ENCODE measurements around the gene RAC3.

The RAC3 gene

DNA sequence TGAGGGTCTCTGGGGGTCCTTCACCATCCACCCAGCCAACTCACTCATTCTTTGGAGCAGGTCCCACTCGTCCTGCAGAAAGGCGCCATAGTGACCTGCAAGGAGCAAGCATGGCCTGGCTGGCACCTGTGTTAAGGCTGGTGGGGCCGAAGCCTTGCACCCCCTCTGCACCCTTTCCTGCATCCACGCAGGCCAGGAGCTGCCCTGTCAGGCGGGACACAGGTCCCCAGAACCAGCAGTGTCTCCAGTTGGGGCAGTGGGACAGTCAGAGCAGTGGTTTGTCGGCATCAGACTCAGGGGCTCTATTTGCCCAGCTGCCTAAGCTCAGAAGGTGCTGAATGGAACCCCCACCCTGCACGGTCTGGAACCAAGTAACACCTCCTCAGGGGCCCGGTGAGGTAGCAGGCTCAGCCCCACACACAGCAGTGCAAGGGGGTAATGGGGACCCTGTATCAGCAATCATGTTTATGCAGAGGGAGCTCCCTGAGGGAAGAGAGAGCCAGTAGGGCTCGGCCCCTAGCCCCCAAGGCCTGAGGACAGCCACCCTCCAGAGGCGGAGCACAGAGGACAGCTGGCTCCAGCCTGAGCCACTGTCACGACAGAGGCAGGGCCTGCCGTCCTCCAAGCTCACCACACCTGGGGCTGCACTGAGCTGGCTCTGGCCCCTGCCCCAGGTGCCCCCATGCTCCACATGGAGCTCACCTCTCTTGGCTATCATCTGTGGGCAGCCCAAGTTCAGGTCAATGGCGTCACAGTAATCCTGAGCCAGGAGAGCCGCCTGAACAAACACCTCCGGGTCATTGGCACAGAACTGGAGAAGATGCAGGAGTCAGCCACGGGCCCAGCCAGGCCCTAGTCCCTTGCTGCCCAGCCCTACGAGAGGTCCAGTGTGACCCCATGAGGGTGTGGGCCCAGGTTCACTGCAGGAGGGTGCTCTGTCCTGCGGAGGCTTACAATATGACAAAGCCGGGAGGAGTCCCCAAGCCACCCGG lies 32.2 kb downstream of the RAC3 start:
- Histone ChIP-seq H3K9me3 (ENCODE audit: control insufficient read depth in 1 of 2, low read length in 2 of 2) (no peaks in the 10 kb centered on the region), H3K4me3 (ENCODE audit: low read depth in 1 of 2, low read length in 2 of 2) (peak overlapping the region in 1 of 2 donors; percentile 85), H3K27ac (ENCODE audit: low read depth, low read length) (no peak overlapping the region), H3K9ac (ENCODE audit: low read depth in 1 of 2, low read length in 2 of 2) (peak overlapping the region in 1 of 2 donors; percentile 69), H3K36me3 (ENCODE audit: control insufficient read depth in 1 of 2, insufficient read depth in 2 of 2, low read length in 2 of 2) (peaks cover 12 to 42% of the 10 kb centered on the region in 2 donors), H3K4me1 (ENCODE audit: control insufficient read depth in 1 of 2, insufficient read depth in 2 of 2, low read length in 2 of 2) (peaks cover 15 to 16% of the 10 kb centered on the region in 2 donors), H3K27me3 (ENCODE audit: control insufficient read depth in 1 of 2, insufficient read depth in 2 of 2, low read length in 2 of 2) (no peaks in the 10 kb centered on the region)

- Histone ChIP-seq H3K27ac (ENCODE audit: low read depth, low read length) (no peak overlapping the region), H3K4me3 (ENCODE audit: low read depth in 1 of 2, low read length in 2 of 2) (peak overlapping the region; percentile 81 to 85), H3K4me1 (ENCODE audit: control insufficient read depth in 1 of 2, insufficient read depth in 2 of 2, low read length in 2 of 2) (peaks cover 15 to 16% of the 10 kb centered on the region in 2 donors), H3K27me3 (ENCODE audit: control insufficient read depth in 1 of 2, insufficient read depth in 2 of 2, low read length in 2 of 2) (no peaks in the 10 kb centered on the region), H3K36me3 (ENCODE audit: control insufficient read depth in 1 of 2, insufficient read depth in 2 of 2, low read length in 2 of 2) (peaks cover 12 to 35% of the 10 kb centered on the region in 2 donors), H3K9me3 (ENCODE audit: control insufficient read depth in 1 of 2, low read length in 2 of 2) (no peaks in the 10 kb centered on the region), H3K9ac (ENCODE audit: low read depth in 1 of 2, low read length in 2 of 2) (peak overlapping the region; percentile 69 to 79)
Observed at GRCh38 chr17:82064433-82065192, 33.1 kb downstream of the RAC3 start.

DNA sequence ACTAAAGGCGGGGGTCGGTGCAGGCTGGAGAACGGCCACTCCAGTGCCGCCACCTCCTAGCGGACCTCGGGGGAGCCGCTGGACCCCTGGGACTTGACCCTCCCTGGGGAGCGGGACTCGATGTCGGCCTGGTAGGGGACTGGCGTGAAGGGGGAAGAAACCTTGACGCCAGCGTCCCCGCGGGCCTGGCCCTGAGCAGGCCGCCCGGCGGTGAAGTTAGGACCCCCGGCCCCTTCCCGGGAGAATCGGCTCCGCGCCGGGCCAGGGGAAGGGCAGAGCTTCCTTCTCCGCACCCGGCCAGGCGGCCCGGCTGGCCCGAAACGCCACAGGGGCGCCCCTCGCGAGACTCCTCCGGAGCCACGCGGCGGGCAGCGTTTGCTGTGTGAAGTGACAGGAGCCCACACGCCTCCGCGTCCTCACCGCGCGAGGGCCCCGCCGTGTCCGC lies 33.7 kb downstream of the RAC3 start:
- no peaks in the 10 kb centered on the region for H3K27me3 ChIP-seq (ENCODE audit: control insufficient read depth in 1 of 2, insufficient read depth in 2 of 2, low read length in 2 of 2)
- peaks cover 10 to 29% of the 10 kb centered on the region in 2 donors for H3K36me3 ChIP-seq (ENCODE audit: control insufficient read depth in 1 of 2, insufficient read depth in 2 of 2, low read length in 2 of 2)
- no peaks in the 10 kb centered on the region for H3K9me3 ChIP-seq (ENCODE audit: control insufficient read depth in 1 of 2, low read length in 2 of 2)
- peak overlapping the region; percentile 81 to 85 for H3K4me3 ChIP-seq (ENCODE audit: low read depth in 1 of 2, low read length in 2 of 2)
- no peak overlapping the region for H3K27ac ChIP-seq (ENCODE audit: low read depth, low read length)
- peaks cover 15 to 16% of the 10 kb centered on the region in 2 donors for H3K4me1 ChIP-seq (ENCODE audit: control insufficient read depth in 1 of 2, insufficient read depth in 2 of 2, low read length in 2 of 2)
- peak overlapping the region; percentile 69 to 79 for H3K9ac ChIP-seq (ENCODE audit: low read depth in 1 of 2, low read length in 2 of 2)

GRCh38 chr17:82065638-82066303 lies 34.3 kb downstream of the RAC3 start, which contains the start of gene DUS1L:
TSS of gene DUS1L (minus strand) at chr17:82065804. CDS start at chr17:82065059, 745 bp downstream.
- peak within 1 kb of the TSS; percentile 79 to 87 for H3K9ac ChIP-seq (ENCODE audit: low read depth in 1 of 2, low read length in 2 of 2)
- H3K27ac ChIP-seq (ENCODE audit: low read depth, low read length), result peak within 1 kb of the TSS; percentile 50
- peaks cover 15 to 16% of the 10 kb centered on the region in 2 donors for H3K4me1 ChIP-seq (ENCODE audit: control insufficient read depth in 1 of 2, insufficient read depth in 2 of 2, low read length in 2 of 2)
- peak within 1 kb of the TSS; percentile 81 to 85 for H3K4me3 ChIP-seq (ENCODE audit: low read depth in 1 of 2, low read length in 2 of 2)
- no peaks in the 10 kb centered on the region for H3K9me3 ChIP-seq (ENCODE audit: control insufficient read depth in 1 of 2, low read length in 2 of 2)
- no peaks in the 10 kb centered on the region for H3K27me3 ChIP-seq (ENCODE audit: control insufficient read depth in 1 of 2, insufficient read depth in 2 of 2, low read length in 2 of 2)
- peaks cover 8 to 23% of the 10 kb centered on the region in 2 donors for H3K36me3 ChIP-seq (ENCODE audit: control insufficient read depth in 1 of 2, insufficient read depth in 2 of 2, low read length in 2 of 2)

DNA sequence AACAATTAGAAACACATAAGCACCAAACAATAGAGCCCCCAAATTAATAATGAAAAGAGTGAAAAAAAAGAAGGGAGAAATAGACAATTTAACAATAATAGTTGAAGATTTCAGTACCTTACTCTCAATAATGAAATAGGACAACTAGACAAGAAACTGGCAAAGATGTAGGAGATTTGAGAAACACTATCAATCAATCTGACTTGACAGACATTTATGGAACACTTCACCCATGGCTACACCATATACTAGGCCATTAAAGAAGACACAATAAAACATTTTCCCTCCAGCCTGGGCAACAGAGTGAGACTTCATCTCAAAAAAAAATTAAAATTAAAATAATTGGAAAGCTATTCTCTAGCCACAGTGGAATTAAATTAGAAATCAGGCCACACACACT lies 39.1 kb downstream of the RAC3 start:
- Histone ChIP-seq H3K4me1 (ENCODE audit: control insufficient read depth in 1 of 2, insufficient read depth in 2 of 2, low read length in 2 of 2) (peaks cover 0 to 6% of the 10 kb centered on the region in 2 donors), H3K4me3 (ENCODE audit: low read depth in 1 of 2, low read length in 2 of 2) (no peak overlapping the region), H3K9me3 (ENCODE audit: control insufficient read depth in 1 of 2, low read length in 2 of 2) (no peaks in the 10 kb centered on the region), H3K36me3 (ENCODE audit: control insufficient read depth in 1 of 2, insufficient read depth in 2 of 2, low read length in 2 of 2) (no peaks in the 10 kb centered on the region), H3K27ac (ENCODE audit: low read depth, low read length) (no peak overlapping the region), H3K27me3 (ENCODE audit: control insufficient read depth in 1 of 2, insufficient read depth in 2 of 2, low read length in 2 of 2) (no peaks in the 10 kb centered on the region), H3K9ac (ENCODE audit: low read depth in 1 of 2, low read length in 2 of 2) (no peak overlapping the region)

GRCh38 chr17:82072827-82073226 lies 41.3 kb downstream of the RAC3 start:
- no peaks in the 10 kb centered on the region for H3K9me3 ChIP-seq (ENCODE audit: control insufficient read depth in 1 of 2, low read length in 2 of 2)
- no peaks in the 10 kb centered on the region for H3K4me1 ChIP-seq (ENCODE audit: control insufficient read depth in 1 of 2, insufficient read depth in 2 of 2, low read length in 2 of 2)
- H3K27me3 ChIP-seq (ENCODE audit: control insufficient read depth in 1 of 2, insufficient read depth in 2 of 2, low read length in 2 of 2), result no peaks in the 10 kb centered on the region
- no peak overlapping the region for H3K4me3 ChIP-seq (ENCODE audit: low read depth in 1 of 2, low read length in 2 of 2)
- no peak overlapping the region for H3K9ac ChIP-seq (ENCODE audit: low read depth in 1 of 2, low read length in 2 of 2)
- peaks cover 0 to 2% of the 10 kb centered on the region in 2 donors for H3K36me3 ChIP-seq (ENCODE audit: control insufficient read depth in 1 of 2, insufficient read depth in 2 of 2, low read length in 2 of 2)
- no peak overlapping the region for H3K27ac ChIP-seq (ENCODE audit: low read depth, low read length)

DNA sequence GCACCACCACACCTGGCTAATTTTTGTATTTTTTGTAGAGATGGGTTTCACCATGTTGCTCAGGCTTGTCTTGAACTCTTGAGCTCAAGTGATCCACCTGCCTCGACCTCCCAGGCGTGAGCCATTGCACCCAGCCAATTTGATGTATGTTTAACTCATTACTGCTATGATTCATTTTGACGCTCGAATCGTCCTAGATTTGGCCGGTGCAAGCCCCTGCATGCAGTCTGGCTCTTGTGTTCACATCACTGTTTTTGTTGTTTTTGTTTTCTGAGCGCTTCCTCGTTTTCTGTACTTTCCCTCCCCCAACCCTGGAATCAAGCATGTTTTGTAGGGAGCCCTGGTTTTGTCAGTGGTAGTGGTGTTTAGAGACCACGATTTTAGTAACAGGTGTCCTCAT lies 42.0 kb downstream of the RAC3 start:
- no peak overlapping the region for H3K4me3 ChIP-seq (ENCODE audit: low read depth in 1 of 2, low read length in 2 of 2)
- H3K27me3 ChIP-seq (ENCODE audit: control insufficient read depth in 1 of 2, insufficient read depth in 2 of 2, low read length in 2 of 2), result no peaks in the 10 kb centered on the region
- H3K9me3 ChIP-seq (ENCODE audit: control insufficient read depth in 1 of 2, low read length in 2 of 2), result no peaks in the 10 kb centered on the region
- no peak overlapping the region for H3K27ac ChIP-seq (ENCODE audit: low read depth, low read length)
- H3K36me3 ChIP-seq (ENCODE audit: control insufficient read depth in 1 of 2, insufficient read depth in 2 of 2, low read length in 2 of 2), result peaks cover 0 to 8% of the 10 kb centered on the region in 2 donors
- H3K4me1 ChIP-seq (ENCODE audit: control insufficient read depth in 1 of 2, insufficient read depth in 2 of 2, low read length in 2 of 2), result no peaks in the 10 kb centered on the region
- no peak overlapping the region for H3K9ac ChIP-seq (ENCODE audit: low read depth in 1 of 2, low read length in 2 of 2)

DNA sequence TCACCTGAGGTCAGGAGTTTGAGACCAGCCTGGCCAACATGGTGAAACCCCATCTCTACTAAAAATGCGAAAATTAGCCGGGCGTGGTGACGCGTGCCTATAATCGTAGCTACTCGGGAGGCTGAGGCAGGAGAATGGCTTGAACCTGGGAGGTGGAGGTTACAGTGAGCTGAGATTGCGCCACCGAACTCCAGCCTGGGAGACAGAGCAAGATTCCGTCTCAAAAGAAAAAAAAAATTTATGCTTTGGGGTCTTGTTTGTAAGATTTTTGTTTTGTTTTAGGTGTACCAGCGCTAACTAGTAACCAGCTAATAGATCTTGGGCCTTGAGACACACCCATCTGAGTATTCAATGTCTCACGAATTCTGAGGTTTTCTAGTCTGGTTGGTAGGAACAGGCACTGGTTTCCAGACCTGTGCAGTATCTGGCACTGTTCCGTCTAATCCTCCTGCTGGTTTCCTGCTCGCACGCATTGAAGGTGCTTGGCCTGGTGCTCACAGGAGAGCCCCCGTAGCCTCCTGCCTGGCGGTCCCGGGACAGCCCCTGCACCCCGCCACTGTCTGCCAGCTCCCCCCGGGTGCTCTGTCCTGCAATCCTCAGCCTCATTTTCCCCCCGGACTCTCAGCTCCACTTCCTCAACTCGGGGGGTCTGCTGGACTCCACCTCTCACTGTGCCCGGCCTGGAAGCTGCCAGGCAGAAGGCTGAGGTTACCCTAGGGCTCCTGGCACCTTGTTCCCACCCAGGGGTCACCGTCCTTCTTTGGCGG lies 44.7 kb downstream of the RAC3 start:
- Histone ChIP-seq H3K9ac (ENCODE audit: low read depth in 1 of 2, low read length in 2 of 2) (no peak overlapping the region), H3K27ac (ENCODE audit: low read depth, low read length) (no peak overlapping the region), H3K27me3 (ENCODE audit: control insufficient read depth in 1 of 2, insufficient read depth in 2 of 2, low read length in 2 of 2) (no peaks in the 10 kb centered on the region), H3K4me1 (ENCODE audit: control insufficient read depth in 1 of 2, insufficient read depth in 2 of 2, low read length in 2 of 2) (no peaks in the 10 kb centered on the region), H3K9me3 (ENCODE audit: control insufficient read depth in 1 of 2, low read length in 2 of 2) (no peaks in the 10 kb centered on the region), H3K4me3 (ENCODE audit: low read depth in 1 of 2, low read length in 2 of 2) (no peak overlapping the region), H3K36me3 (ENCODE audit: control insufficient read depth in 1 of 2, insufficient read depth in 2 of 2, low read length in 2 of 2) (peaks cover 12 to 33% of the 10 kb centered on the region in 2 donors)
